SK-N-MC (cell line): ENCODE measurements around the gene IRAK3.

Experiments used
- EZH2 ChIP-seq: fragments of 200-600 bp; sonication (generic); IDR thresholded peaks from one replicate; pipeline ENCODE4 v1.6.1; 2017; ENCODE audit warnings: antibody characterized with exemption
- FOXP2 ChIP-seq: optimal IDR thresholded peaks from 2 replicates; pipeline ENCODE3; 2011; ENCODE audit warnings: mild to moderate bottlenecking, moderate library complexity; ENCODE audit not compliant: insufficient read depth; ENCODE audit errors: extremely low read length, control extremely low read depth

GRCh38 chr12:66217342-66217917 lies 28.4 kb downstream of the IRAK3 start:
- no peak for TF ChIP-seq EZH2
- TF ChIP-seq FOXP2: no peak
